MM.1S (cell line): ENCODE measurements around the gene SPIN2A.

Source experiments
- CTCF ChIP-seq: fragments of 300-600 bp; sonication (generic); IDR thresholded peaks from 2 replicates; pipeline ENCODE4 v1.5.1; 2016; ENCODE audit warnings: antibody characterized with exemption, low read length, mixed read lengths
- EZH2 ChIP-seq: fragments of 300-600 bp; sonication (generic); optimal IDR thresholded peaks from 2 replicates; pipeline ENCODE3; 2017; ENCODE audit warnings: low read depth, mild to moderate bottlenecking, antibody characterized with exemption, low read length, mixed read lengths
- EZH2phosphoT487 ChIP-seq: fragments of 300-600 bp; sonication (generic); IDR thresholded peaks from 2 replicates; pipeline ENCODE4 v1.6.1; 2018; ENCODE audit warnings: antibody characterized with exemption, low read length

DNA sequence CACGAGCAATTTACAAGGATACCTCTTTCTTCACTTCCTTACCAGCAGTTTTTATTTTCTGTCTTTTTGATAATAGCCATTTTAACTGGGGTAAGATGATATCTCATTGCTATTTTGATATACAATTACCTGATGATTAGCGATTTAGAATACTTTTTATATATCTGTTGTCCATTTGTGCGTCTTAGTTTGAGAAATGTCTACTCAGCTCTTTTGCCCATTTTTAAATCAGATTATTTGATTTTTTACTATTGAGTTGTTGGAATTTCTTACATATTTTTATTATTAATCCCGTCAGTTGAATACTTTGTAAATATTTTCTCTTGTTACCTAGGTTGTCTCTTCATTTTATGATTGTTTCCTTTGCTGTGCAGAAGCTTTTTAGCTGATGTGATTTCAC lies 1.5 kb upstream of the SPIN2A start:
- TF ChIP-seq CTCF: no peak
- no peak for TF ChIP-seq EZH2phosphoT487
- TF ChIP-seq EZH2: no peak
